ENCODE measurements around the gene POU1F1. TPM values are rescaled to one million over a fixed set of nuclear protein-coding genes. Genes with fewer than 3 reads are reported as not detected.

Gene POU1F1
- total and polyA plus RNA-seq, 2 of the 4 experiments (the other 2 are of a cell fraction) = not detected

DNA sequence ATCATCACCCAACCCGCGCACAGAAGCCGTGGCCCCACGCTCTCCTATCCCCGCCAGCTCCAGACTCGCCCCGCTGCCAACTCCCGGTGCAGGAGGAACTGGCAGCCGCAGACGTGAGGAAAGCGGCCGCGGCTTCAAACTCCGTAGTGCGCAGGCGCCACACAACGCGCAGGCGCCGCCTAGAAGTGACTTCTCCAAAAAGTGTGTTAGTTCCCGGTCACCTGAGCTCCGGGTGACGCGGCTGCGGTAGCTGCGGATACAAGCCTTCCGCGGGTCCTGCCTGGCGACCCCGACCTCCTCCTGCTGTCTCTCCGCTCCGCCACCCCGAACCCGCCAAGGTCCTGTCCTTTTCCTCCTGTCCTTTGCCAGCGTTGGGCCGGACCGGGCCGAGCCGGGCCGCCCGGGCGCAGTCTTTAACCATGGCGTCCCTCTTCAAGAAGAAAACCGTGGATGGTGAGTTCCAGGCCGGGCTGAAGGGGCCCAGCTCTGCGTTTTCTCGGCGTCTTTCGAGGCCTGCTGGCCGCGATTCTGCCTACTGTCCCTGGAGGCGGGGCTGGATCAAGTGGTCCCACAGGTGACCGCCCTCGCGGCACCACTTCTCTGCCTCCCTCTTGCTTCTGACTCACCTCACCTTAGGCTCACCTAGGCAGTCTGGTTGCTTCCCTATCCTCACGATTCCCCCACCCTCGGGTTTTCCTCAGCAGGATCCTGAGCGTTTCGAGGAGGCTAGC lies 49.1 kb downstream of the POU1F1 start, which contains the start of gene CHMP2B:
Gene CHMP2B, plus strand, starts transcription at position 206 of the 731 bp plus-strand sequence. Its CDS starts 214 bp downstream, at position 420.
- H2BK15ac ChIP-seq (ENCODE audit: low read depth, low read length) = no peak within 1 kb of the TSS; the same call in 2 of the 3 replicates
- H2AFZ ChIP-seq (replicated peaks; ENCODE audit: low read length, poor library complexity) = peak within 1 kb of the TSS; percentile 100
- CTCF ChIA-PET = interaction anchor here (0.9 kb wide), 1 partner anchor 19 kb away, joined by 4 read pairs; no protein-coding TSS in a partner anchor
- peak within 1 kb of the TSS; percentile 91 for H3K9ac ChIP-seq (ENCODE audit: low read depth, low read length)
- dilution Hi-C loops (cut with HindIII; ENCODE audit: low sequenced_read_pairs, unreplicated experiment) (no loop called here), in situ Hi-C loops (cut with MboI; ENCODE audit: low sequenced_read_pairs) (no loop called here), intact Hi-C loops (cut with micrococcal nuclease) (no loop called here)
- H3K36me3 ChIP-seq (ENCODE audit: control insufficient read depth, insufficient read depth, low read length) = no peaks in the 10 kb centered on the region
- TF ChIP-seq MAZ (IDR thresholded peaks at IDR 0.05; ENCODE audit: borderline replicate concordance, low read depth, low read length) = no peak
- peak; percentile 63; the same call in 1 of the 2 replicates for TF ChIP-seq BHLHE40 (IDR thresholded peaks at IDR 0.05; ENCODE audit: low read depth, low read length)
- 0 out of 2 replicates have a peak, but pooled peaks have one; percentile 48 for TF ChIP-seq USF2 (IDR thresholded peaks at IDR 0.05; ENCODE audit: low read depth, low read length)
- no peak for TF ChIP-seq MXI1 (IDR thresholded peaks at IDR 0.05; ENCODE audit: borderline replicate concordance, low read depth, low read length)
- TF ChIP-seq POLR2A (IDR thresholded peaks at IDR 0.05; ENCODE audit: low read depth, low read length) = peak; percentile 72; the same call in 1 of the 2 replicates
- peak; percentile 64 for TF ChIP-seq CEBPB (IDR thresholded peaks at IDR 0.05; ENCODE audit: low read depth, low read length)
- WGBS, 2 experiments (ENCODE audit: extremely low coverage in 2 of 2, insufficient read length in 1 of 2) = 0% methylated on average over 33 of the region's 59 CpGs; no CpG with 5 or more reads in 1 of the 2 experiments
- H3K4me1 ChIP-seq (ENCODE audit: control insufficient read depth, insufficient read depth, low read length) = no peaks in the 10 kb centered on the region
- no peaks in the 10 kb centered on the region for H3K9me1 ChIP-seq (ENCODE audit: insufficient read depth, low read length)
- peak within 1 kb of the TSS; percentile 67 for H3K56ac ChIP-seq (ENCODE audit: extremely low read depth, insufficient read depth, low read length)
- ATAC-seq (ENCODE audit: low read depth) (peak; percentile 95), DNase-seq (peak; percentile 89)
- H3K4me3 ChIP-seq (ENCODE audit: insufficient read depth, low read depth, low read length) = peak within 1 kb of the TSS; percentile 77
- peak within 1 kb of the TSS; percentile 84 for H3K4ac ChIP-seq (ENCODE audit: low read depth, low read length)
- no peak within 1 kb of the TSS for H2AK5ac ChIP-seq (ENCODE audit: low read depth, low read length)
- H3K14ac ChIP-seq (replicated peaks; ENCODE audit: low read depth, low read length) = peak within 1 kb of the TSS; percentile 93
- peak within 1 kb of the TSS; percentile 69 for H2BK120ac ChIP-seq (ENCODE audit: low read depth, low read length)
- H4K8ac ChIP-seq (ENCODE audit: low read depth in 2 of 2, low read length in 2 of 2) = peak within 1 kb of the TSS; percentile 94 to 97
- peak within 1 kb of the TSS; percentile 85; the same call in 1 of the 2 replicates for H4K91ac ChIP-seq (ENCODE audit: insufficient read depth, low read depth, low read length)
- 0 out of 2 replicates have a peak, but pooled peaks cover 3% of the 10 kb centered on the region for H4K20me1 ChIP-seq (ENCODE audit: insufficient read depth, low read length)
- peak within 1 kb of the TSS; percentile 91 for H2AK9ac ChIP-seq (replicated peaks; ENCODE audit: low read depth, low read length, poor library complexity)
- no peaks in the 10 kb centered on the region for H3K27me3 ChIP-seq (ENCODE audit: control insufficient read depth, insufficient read depth, low read length)
- H4K5ac ChIP-seq (ENCODE audit: low read depth, low read length) = peak within 1 kb of the TSS; percentile 15
- peak within 1 kb of the TSS; percentile 36; the same call in 1 of the 2 replicates for H3K18ac ChIP-seq (ENCODE audit: low read depth, low read length)
- H2BK20ac ChIP-seq (ENCODE audit: low read depth, low read length) = peak within 1 kb of the TSS; percentile 8
- H3K9me3 ChIP-seq (ENCODE audit: control insufficient read depth, insufficient read depth, low read length) = no peaks in the 10 kb centered on the region
- H3K23ac ChIP-seq (ENCODE audit: low read depth, low read length) = peak within 1 kb of the TSS; percentile 95; the same call in 1 of the 2 replicates
- H3K79me1 ChIP-seq (ENCODE audit: low read depth in 1 of 2, low read length in 2 of 2) = peaks cover 17 to 20% of the 10 kb centered on the region in 2 experiments
- POLR2A ChIA-PET (ENCODE audit: unreplicated experiment) = no interaction called here
- H3K27ac ChIP-seq (ENCODE audit: insufficient read depth, low read length) = peak within 1 kb of the TSS; percentile 64
- H3K4me2 ChIP-seq (ENCODE audit: low read depth, low read length) = peak within 1 kb of the TSS; percentile 99
- no TSS peak for BruUV-seq (replicated peaks)
- peak within 1 kb of the TSS; percentile 65 for H2BK5ac ChIP-seq (ENCODE audit: low read depth, low read length, poor library complexity, severe bottlenecking)

Data from IMR-90 (cell line).